Bladder microvascular endothelial cell (primary cell): ENCODE results near the gene DCAF6. TPM values are rescaled to one million over a fixed set of nuclear protein-coding genes. Genes with fewer than 3 reads are reported as not detected.

Experiments used
- total RNA-seq: library from RNA; depleted of rRNA; stranded (reverse); fragments of >200 nt; gene quantifications from 2 replicates; pipeline ENCODE4 v1.2.3, GENCODE V29; 2014

DCAF6 gene, protein sequence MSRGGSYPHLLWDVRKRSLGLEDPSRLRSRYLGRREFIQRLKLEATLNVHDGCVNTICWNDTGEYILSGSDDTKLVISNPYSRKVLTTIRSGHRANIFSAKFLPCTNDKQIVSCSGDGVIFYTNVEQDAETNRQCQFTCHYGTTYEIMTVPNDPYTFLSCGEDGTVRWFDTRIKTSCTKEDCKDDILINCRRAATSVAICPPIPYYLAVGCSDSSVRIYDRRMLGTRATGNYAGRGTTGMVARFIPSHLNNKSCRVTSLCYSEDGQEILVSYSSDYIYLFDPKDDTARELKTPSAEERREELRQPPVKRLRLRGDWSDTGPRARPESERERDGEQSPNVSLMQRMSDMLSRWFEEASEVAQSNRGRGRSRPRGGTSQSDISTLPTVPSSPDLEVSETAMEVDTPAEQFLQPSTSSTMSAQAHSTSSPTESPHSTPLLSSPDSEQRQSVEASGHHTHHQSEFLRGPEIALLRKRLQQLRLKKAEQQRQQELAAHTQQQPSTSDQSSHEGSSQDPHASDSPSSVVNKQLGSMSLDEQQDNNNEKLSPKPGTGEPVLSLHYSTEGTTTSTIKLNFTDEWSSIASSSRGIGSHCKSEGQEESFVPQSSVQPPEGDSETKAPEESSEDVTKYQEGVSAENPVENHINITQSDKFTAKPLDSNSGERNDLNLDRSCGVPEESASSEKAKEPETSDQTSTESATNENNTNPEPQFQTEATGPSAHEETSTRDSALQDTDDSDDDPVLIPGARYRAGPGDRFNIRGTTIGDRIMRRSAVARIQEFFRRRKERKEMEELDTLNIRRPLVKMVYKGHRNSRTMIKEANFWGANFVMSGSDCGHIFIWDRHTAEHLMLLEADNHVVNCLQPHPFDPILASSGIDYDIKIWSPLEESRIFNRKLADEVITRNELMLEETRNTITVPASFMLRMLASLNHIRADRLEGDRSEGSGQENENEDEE
- 36.6 and 61.1 TPM in 2 replicates for total RNA-seq

DNA sequence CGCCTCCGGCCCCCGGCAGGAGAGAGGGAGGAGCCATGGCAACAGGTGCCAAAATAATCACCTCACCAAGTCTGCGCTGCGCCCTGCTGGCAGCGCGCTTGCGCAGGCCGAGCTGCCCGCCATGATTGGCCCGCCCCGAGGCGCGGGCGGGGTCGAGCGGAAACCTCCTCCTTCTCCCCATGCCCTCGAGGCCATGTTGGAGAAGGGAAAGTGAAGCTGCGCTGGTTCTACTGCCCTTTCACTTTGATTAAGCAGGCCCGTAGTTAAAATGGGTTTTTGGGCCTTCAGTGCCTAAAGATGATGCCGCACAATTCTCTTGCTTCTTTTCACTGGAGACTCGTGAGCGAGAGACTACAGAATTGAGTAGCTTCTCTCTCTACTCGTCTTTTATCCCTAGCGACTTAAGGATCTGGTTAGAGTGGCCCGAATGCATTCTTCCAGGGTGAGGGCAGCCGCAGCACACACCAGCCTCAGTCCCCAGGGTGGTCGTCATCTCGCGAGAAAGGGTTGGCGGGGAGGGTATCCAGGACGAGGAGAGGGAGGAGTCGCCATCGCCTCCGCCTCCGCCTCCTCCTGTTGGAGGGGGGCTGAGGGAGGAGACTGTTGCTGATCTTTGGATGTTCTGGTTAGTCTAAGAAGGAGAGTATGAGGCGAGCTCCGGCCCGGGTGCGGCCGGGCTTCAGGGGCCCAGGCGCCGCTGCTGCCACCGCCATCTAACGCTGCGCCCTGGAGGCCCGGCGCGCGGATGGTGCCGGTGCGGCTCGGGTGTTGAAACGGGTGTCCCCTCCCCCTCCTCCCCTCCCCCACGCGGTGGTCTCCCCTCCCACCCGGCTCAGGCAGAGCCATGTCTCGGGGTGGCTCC lies at the start of gene DCAF6:
Gene DCAF6 (plus strand): TSS at position 616 of the 862 bp plus-strand sequence. CDS start 229 bp downstream, at position 845.

GRCh38 chr1:167913895-167914496 lies 22.5 kb upstream of the DCAF6 start, which contains the start of gene ADCY10:
Gene ADCY10 (minus strand): TSS chr1:167914134. CDS start chr1:167905140, 8,994 bp downstream.

DNA sequence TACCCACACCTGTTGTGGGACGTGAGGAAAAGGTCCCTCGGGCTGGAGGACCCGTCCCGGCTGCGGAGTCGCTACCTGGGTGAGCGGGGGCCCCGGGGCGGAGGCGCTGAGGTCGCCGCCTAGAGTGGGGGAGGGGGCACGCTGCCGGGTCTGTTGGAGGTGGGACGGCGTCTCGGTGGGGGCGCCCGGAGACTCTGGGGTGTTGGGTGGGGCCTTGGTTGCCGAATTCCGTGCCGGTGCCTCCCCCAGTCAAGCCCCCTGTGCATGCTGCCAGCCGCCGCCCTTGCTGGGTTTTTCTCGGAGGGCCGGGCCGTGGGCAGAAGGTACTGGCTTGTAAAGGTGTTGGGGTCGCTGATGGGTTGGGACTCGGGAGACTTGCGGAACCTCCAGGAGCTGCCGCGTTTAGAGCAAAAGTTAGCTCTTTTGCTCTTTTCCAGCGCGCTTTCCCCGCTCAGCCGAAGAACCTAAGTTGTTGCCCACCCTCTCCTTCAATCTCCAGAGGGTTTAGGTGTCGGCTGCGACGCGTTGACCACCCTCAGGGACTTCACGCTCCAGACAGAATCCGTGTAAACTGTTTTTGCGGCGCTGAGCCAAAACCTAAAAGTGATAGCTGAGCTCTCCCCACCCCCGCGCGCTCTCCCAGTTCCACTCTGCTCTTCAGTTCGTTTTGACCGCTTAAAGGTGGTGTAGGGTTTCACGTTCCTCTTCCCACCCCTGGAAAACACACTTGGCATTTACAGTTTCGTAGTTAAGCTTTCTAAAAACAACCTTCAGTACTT lies 636 bp downstream of the DCAF6 start, which contains the start of gene MPC2:
Gene MPC2 (minus strand): TSS at position 143 of the 779 bp plus-strand sequence. CDS start 1,231 bp downstream, outside the sequence.

Other genes starting within 250 kb of the DCAF6 start
- gene MPZL1, start 214.7 kb upstream of the DCAF6 start, total RNA-seq, result 67.7 and 121 TPM in 2 replicates
- gene ADCY10, start 22.5 kb upstream of the DCAF6 start, total RNA-seq, result under 0.01 TPM in 2 replicates
- 12.2 and 17.5 TPM in 2 replicates for gene MPC2, start 389 bp downstream of the DCAF6 start, total RNA-seq
- gene GPR161, start 200.2 kb downstream of the DCAF6 start, total RNA-seq, result 11.2 and 32.2 TPM in 2 replicates
- 24.6 and 46.5 TPM in 2 replicates for gene TIPRL, start 242.3 kb downstream of the DCAF6 start, total RNA-seq